ENCODE results near the gene NDUFAF5.

NDUFAF5 gene

DNA sequence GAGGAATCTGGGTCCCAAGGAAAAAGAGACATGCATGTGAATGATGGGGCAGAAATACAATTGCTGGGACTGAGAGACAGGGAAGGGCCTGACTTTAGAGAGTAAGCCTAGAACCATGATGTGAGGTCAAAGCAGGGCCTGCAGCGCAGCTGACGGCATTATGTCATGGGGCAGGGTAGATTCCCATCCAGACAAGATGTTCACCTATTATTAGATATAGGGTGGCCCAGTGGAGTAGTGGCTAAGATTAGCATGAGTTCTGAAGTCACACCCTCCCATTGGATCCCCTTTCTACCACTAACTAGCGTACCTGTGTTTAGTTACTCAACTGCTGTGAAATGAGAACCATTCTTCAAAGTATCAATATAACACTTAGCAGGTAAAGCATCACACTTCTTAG lies 39.6 kb downstream of the NDUFAF5 start:
- no peak for FAIRE-seq

DNA sequence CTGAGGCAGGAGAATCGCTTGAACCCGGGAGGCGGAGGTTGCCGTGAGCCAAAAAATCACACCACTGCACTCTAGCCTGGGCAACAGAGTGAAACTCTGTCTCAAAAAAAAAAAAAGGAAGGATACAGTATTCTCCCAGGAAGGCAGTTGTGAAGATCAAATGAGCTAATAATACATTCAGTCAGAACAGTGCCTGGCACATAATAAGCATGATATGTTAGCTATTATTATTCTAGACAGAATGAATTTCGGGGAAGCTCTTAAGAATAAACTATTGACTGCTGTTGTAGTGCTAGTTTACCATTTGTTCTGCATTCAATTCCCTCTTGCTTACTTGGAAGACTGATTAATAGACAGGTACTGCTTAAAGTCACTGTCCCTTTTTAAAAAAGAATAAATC lies 40.6 kb downstream of the NDUFAF5 start:
- FAIRE-seq, result no peak

DNA sequence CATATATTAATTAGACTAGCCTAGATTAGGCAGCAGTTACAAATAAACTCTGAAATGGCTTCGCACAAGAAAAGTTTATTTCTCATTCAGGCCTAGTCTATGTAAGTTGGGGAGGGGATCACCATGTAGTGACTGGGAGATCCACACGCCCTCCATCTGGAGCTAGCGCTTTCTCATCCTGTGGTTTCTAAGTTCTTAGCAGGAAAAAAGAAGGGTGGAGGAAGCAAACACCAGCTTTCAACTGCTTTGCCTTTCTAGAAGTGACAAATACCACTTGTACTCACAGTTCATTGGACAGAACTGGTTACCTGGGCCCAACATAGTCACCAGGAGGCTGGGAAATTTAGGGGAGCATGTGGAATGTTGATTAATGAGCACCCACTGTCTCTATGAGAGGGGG lies 46.6 kb downstream of the NDUFAF5 start:
- no peak for FAIRE-seq

DNA sequence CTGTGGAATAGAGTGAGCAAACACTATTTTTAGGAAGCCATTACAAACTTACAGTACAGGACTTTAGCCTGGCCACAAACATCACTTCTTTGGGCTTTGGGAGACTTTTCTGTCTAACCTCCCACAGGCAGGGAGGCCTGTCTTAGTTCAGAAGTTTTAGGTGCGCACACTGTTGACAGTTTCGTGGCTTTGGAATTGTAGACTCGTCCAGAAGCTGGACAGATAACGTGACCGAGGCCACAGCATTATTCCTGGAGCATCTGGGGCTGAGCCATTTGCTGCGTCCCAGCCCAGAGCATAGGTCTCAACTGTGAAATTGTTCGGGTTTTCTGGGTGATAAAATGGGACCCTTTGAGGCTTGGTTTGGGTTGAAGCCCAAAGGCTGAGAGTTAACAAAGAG lies 53.8 kb downstream of the NDUFAF5 start:
- FAIRE-seq, result no peak

DNA sequence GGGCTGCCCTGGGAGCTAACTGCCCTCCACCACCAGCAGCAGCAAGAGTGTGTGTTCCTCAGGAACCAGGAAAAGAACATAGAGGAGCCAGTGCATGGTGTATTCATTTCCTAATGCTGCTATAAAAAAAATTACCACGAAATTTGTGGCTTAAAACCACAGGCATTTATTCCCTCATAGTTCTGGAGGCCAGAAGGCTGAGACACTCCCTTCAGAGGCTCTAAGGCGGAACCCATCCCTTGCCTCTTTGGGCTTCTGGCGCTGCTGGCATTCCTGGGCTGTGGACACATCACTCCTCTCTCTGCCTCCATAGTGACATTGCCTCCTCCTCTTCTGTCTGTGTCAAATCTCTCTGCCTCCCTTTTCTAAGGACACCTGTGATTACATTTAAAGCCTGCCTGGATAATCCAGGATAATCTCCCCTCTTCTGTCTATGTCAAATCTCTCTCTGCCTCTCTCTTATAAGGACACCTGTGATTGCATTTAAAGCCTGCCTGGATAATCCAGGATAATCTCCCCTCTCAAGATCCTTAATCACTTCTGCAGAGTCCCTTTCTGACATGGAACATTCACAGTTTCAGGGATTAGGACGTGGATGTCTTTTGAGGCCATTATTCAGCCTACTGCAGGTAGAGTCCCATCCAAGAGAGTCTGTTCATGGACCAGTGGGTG lies 54.7 kb downstream of the NDUFAF5 start:
- no peak for FAIRE-seq

DNA sequence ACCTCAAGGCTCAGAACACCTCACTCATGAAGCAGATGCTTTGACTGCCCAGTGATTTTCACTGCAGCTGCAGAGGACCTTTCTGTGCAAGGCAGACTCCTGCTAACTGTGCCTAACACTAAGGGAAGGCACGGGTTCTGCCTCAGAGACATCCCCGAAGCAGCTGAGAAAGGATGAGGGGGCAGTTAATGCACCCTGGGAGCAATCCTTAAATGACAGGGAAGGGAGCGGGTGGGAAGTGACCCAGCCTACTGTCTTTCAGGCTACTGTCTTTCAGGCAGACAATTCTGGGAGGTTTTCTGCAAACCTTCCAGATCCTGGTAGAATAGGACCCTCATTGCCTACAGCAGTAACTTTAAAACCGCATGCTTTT lies 55.3 kb downstream of the NDUFAF5 start:
- FAIRE-seq, result no peak

DNA sequence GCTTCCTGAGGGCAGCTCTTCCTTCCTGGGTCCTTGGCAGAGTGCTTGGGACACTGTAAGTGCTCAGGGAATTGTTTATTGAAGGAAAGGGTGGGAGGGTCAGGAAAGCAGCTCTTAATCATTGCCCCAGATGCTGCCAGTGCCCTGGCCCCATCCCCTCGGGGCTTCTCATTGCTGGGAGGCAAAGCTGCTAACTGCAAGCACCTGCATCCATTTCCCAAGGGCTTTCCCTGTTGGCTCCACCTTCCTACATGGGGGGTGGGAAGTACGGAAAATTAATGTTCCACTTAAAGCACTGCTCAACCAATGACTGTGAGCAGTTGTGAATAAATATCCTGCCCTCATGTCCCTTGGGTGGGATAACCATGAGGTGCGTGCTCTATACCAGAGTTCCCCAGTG lies 56.4 kb downstream of the NDUFAF5 start:
- no peak for FAIRE-seq

DNA sequence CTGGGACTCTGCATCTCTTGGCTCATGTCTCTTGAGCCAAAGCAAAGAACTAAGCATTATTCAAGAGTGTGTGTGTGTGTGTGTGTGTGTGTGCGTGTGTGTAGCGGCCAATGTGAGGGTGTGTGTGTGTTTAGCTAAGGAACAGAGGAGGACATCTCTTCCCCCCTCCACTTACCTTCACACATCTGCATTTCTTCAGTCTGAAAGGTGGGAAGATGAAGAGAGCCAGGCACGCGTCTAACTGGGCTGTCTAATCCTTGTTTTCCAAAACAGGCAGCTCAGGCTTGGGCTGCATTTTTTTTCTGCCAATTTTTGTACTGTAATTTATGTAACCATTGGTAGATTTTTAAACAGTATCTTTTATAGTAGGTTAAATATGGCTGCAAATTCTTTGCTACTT lies 59.5 kb downstream of the NDUFAF5 start:
- no peak for FAIRE-seq

DNA sequence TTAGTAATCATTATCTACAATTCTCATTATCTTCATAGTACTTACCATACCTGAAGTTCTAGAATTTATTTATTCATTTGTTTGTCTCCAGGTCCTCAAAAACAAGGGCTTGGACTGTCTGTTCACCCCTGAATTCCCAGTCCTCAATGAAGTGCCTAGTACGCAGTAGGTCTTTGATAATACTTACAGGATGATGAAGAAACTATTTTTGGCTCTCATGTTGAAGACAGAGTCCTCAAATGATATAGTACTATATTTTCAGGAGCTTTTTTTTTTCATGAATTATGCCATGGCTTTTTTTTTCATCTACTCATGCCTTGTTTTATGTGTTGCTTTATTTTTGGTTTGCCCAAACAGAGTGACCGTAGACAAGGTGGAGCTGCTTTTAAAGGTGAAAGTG lies 66.5 kb downstream of the NDUFAF5 start:
- no peak for FAIRE-seq

DNA sequence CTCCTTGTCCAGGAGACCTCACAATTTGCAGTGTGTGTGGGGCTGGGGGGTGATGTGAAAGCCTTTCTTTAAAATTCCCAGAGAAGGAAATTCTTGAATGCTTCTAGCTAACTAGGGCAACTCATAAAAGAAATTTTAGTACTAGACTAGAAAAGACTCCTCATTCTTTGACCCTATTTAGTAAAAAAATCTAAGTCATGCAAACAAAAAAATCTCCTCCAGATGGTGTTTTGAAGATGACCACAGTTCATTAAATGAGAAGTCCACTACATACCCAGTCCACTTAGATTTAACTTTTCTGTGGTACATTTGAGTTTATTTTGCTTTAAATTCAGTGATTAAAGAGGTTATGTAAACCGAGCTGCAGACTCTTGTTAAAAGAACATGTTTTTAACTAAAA lies 67.5 kb downstream of the NDUFAF5 start:
- FAIRE-seq, result no peak

DNA sequence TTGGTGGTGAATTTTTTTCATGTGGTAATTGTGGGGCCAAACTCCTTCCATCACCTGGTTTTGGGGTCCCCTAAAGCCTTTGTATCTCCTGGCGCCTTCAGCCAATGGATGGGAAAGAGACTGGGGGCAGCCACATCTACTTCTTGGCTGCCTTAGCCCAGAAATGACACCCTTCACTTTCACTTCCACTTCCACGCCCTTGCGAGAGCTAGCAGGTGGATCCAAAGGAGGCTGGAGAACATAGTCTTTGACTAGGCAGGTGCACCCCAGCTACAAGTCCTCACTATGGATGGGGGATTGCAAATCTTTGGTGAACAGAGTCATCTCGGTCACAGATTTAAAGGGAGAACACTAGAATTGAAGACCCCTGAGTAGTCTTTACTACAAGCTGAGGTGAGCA lies 70.8 kb downstream of the NDUFAF5 start:
- no peak for FAIRE-seq

DNA sequence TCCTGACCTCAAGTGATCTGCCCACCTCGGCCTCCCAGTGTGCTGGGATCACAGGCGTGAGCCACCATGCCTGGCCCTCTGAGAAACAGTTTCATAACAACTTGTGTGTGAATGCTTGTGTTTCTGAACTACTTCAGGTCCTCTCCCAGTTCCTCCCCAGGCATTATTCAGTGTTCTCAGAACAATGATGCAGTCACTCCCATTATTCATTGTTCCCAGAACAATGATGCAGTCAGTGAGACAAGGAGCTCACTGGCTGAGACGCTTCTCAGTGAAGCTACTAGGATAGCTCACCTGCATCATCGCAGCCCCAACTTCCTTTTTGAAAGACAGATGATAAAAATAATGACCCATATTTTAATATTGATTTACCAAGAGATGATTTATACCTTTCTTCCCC lies 71.5 kb downstream of the NDUFAF5 start:
- FAIRE-seq, result no peak

DNA sequence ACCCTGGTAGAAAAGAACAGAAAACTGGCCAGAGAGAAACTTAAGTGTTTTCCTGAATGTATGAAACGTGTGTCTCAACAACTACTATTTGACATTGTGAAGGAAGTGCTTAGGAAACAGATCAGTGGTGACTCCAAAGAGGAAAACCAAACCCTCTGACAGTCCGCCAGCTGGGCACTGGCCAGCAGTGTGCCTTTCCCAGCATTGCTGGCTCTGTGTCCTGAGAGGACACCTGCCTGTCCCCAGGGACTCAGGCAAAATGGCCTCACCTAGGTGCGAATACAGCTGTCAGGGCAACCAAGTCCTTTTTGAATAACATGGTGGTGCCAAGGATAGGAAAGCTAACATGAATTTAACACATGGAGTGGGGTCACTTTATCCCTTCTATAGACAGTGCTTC lies 72.5 kb downstream of the NDUFAF5 start:
- FAIRE-seq, result no peak

DNA sequence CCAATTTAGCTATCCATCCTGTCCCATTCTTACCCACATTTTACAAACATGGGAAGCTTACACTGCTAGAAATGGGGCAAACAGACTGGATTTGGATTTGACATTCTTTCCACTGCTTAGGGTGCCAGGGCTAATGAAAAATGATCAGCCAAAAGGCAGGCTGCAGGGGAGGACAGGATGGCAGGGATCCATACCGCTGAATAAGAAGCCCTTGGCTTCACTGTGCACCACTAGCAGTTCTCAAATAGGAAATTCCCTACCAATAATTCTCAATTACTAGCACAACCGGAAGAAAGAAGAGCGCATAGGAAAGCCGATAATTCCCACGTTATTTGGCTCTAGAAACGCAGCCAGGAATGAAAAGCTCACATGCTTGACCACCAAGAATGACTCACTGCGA lies 73.1 kb downstream of the NDUFAF5 start:
- no peak for FAIRE-seq

DNA sequence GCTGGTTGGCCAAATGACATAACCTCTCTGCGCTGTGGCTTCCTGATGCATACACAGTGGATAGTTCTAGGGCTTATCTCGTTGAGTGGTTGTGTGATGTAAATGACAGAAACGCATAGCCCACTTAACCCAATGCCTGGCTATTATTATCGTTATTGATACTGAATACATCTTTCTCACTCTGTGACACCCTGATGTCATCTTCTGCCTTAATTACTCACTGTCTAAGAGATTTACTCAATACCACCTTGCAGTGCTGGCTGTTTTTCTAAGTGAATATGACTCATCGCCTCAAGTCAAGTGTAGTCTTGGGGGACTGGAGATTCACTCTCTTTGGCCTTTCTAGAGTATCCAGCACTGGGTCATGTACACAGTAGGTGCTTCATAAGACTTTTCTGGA lies 73.6 kb downstream of the NDUFAF5 start:
- FAIRE-seq, result no peak

DNA sequence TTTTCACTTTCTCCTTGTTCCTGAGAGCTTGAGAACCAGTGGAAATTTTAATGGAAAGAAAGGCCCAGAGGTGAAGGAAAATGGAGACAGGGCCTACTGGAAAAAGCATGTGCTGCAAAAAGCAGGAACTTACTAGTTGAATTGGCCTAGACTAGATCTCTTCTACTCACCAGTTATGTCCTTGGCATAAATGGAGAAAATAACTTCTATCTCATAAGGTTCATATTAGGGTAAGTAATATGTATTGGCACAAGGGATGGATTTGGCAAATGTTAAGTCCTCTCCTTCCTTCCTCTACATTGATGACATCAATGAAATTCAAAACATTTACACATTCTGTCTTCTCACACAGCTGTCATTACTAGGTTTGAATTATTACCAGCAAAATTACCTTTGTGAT lies 74.0 kb downstream of the NDUFAF5 start:
- FAIRE-seq, result no peak

DNA sequence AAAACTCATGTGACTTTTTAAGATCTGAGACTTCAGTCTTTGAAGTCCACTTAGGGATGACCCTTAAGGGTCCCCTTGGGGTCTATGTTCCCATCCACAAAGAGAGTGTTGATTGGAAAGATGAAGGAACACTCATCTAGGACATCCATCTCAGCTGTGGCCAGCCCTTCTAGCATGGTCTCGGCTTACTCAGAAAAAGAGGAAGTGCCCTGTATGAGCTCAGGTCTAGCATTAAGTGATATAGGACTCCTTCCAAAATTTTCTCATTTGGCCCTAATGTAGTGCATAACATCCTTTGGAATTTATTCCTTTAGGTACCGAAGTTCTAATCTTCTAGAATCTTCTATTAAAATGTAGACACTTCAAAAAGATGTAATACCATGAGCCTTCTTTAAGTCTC lies 77.4 kb downstream of the NDUFAF5 start:
- FAIRE-seq, result no peak

DNA sequence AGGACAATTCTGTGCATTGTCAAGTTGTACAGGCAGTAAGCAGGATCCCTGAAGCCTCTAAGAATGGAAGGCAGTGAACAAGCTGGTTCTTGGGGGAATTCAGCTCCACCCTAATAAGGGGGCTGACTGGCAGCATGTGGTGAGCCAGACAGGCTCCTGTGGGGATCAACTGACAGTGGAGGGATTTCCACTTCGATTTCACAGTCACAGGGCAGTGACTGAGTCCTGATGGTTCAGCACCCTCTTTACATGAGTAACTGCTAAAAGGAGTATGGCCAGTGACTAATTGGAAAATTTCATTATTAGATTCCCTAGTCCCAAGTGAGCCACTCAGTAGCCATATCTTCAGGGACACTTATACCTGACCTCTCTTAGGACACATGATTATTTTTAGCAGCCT lies 78.4 kb downstream of the NDUFAF5 start:
- FAIRE-seq, result no peak

DNA sequence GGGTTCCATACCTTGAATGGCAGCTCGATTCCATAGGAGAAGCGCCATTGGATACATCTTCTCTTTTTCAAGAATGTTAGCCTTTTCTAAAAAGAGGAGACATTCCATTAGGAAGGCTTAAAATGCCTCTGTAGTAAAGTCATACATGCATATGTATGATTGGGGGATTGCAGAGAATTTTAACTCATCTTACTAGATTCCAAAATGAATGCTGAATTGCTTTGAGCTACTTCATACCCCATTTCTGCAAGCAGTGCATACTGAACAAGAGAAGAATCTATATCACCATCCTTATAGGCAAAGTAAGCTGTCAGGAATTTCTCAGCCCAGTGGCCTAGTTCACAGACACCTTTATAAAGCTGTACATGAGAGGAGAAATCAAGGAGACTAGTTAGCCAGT lies 80.3 kb downstream of the NDUFAF5 start:
- no peak for FAIRE-seq

DNA sequence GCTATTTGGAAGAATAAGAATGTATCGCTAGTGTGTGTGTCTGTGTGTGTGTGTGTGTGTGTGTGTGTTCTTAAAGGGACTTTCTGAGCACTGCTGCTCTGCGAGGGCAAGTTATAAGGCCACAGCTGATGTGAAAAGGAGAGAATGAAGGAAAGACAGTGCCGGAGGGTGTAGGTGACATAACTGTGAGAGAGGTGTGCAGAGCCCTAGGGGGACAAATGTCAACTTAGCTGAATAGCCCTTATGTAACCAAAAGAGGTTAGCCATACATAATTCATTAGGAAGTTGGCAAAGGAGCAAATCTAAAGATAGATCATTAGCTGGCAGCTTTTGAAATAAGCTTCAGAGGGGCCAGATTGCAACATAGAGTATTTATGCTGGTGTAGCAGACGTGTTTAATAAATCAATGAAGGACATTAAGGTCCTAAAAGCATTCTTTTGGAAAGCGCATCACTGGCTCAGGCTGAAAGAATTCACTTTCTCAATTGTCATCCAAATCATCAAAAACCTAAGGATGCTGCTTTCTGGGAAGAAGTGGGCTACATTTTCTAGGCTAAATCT lies 81.0 kb downstream of the NDUFAF5 start:
- FAIRE-seq, result no peak

DNA sequence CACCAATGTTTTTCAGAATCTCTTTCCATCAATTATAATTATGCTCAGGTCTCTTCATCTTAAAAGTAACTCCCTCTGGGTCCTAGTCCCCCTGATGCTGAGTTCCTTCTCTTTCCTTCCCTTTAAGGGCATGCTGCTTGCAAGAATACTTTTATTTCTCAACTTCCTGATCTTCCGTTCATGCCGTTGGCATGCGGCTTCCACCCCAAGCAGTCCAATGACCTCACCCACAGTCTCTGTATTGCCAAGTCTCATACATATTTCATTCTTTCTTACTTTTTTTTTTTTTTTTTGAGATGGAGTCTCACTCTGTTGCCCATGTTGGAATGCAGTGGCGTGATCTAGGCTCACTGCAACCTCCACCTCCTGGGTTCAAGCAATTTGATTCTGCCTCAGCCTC lies 83.5 kb downstream of the NDUFAF5 start:
- no peak for FAIRE-seq

DNA sequence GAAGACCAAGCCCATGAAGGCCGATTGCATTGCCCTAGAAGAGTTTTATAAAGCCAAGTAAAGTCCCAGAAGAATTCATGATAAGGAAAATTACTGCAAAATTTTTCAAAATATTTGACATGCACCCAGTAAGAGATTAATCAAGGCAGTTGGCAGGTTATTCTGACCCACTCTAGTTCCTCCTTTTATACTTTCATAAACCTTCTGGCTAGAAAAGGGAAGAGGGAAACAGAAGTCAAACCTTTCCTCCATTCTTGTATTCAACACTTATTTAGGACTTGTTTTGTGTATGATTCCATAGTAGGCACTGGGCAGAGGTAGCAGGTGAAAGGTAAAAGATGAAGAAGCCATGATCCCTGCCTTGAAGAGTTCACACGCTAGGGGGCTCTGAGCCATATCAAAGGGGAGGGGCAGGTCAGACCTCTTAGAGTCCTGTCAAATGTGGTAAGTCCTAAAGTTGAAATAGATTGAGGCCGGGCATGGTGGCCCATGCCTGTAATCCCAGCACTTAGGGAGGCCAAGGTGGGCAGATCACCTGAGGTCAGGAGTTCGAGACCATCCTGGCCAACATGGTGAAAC lies 85.4 kb downstream of the NDUFAF5 start:
- no peak for FAIRE-seq
